Thyroid gland (tissue), 4 donors: ENCODE results near the gene KIF9. TPM values are rescaled to one million over a fixed set of nuclear protein-coding genes. Genes with fewer than 3 reads are reported as not detected.

Experiments
- DNase-seq, 2 donors: peaks; one replicate each; pipeline ENCODE4 v3.0.0-alpha.2; 2019
- H3K27ac ChIP-seq, 3 donors: fragments of 200-600 bp; sonication (generic); 1 replicate in 2 of 3; 2 replicates in 1 of 3; pipeline ENCODE4 v1.5.1; 2016 to 2019; ENCODE audit warnings: mild to moderate bottlenecking in 1 of 3, moderate library complexity in 1 of 3
- H3K27me3 ChIP-seq: fragments of 200-600 bp; sonication (generic); one replicate; pipeline ENCODE4 v1.5.1; 2019
- H3K36me3 ChIP-seq, 2 donors: fragments of 200-600 bp; sonication (generic); one replicate each; pipeline ENCODE4 v1.5.1; 2016 to 2019
- H3K4me1 ChIP-seq, 2 donors: fragments of 200-600 bp; sonication (generic); one replicate each; pipeline ENCODE4 v1.5.1; 2017 to 2019
- H3K4me3 ChIP-seq, 3 donors: fragments of 200-600 bp; sonication (generic); replicated peaks in 1 of 3; 1 replicate in 2 of 3; 2 replicates in 1 of 3; pipeline ENCODE4 v1.5.1; 2016; ENCODE audit warnings: mild to moderate bottlenecking in 1 of 3
- H3K9me3 ChIP-seq: fragments of 200-600 bp; sonication (generic); one replicate; pipeline ENCODE4 v1.5.1; 2017
- POLR2A ChIP-seq, 2 donors: fragments of 450-650 bp; IDR thresholded peaks; one replicate each; pipeline ENCODE4 v1.6.1; 2017; ENCODE audit warnings: antibody characterized with exemption in 2 of 2, mild to moderate bottlenecking in 2 of 2, moderate library complexity in 1 of 2
- WGBS, 2 donors: methylation state at CpG; one replicate each; pipeline ENCODE4 v1.1.5; 2017; 5-methylcytosine and 5-hydroxymethylcytosine counted together
- intact Hi-C: fragments of 100-400 bp; cut with DNase I; formaldehyde crosslinking; loops from one replicate; pipeline ENCODE4 v1.15.1; 2023
- total RNA-seq, 4 donors: library from RNA; depleted of rRNA; stranded (reverse); fragments of >200 nt; gene quantifications; one replicate each; pipeline ENCODE4 v1.2.3, GENCODE V29; 2016
- TF ChIP-seq, protein P1 (sequence below), 6 experiments: fragments of 200-600 bp in 3 of 6; fragments of 450-650 bp in 3 of 6; sonication (generic) in 3 of 6; IDR thresholded peaks; one replicate each; pipeline ENCODE4 v1.5.1; 2016 to 2019; ENCODE audit warnings: antibody characterized with exemption in 6 of 6, mild to moderate bottlenecking in 2 of 6, inconsistent platforms in 1 of 6, moderate library complexity in 1 of 6

The KIF9 gene, protein sequence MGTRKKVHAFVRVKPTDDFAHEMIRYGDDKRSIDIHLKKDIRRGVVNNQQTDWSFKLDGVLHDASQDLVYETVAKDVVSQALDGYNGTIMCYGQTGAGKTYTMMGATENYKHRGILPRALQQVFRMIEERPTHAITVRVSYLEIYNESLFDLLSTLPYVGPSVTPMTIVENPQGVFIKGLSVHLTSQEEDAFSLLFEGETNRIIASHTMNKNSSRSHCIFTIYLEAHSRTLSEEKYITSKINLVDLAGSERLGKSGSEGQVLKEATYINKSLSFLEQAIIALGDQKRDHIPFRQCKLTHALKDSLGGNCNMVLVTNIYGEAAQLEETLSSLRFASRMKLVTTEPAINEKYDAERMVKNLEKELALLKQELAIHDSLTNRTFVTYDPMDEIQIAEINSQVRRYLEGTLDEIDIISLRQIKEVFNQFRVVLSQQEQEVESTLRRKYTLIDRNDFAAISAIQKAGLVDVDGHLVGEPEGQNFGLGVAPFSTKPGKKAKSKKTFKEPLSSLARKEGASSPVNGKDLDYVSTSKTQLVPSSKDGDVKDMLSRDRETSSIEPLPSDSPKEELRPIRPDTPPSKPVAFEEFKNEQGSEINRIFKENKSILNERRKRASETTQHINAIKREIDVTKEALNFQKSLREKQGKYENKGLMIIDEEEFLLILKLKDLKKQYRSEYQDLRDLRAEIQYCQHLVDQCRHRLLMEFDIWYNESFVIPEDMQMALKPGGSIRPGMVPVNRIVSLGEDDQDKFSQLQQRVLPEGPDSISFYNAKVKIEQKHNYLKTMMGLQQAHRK
- total RNA-seq, result 10 to 100 TPM; 14.8 to 43.1 (median 23.8) TPM

DNA sequence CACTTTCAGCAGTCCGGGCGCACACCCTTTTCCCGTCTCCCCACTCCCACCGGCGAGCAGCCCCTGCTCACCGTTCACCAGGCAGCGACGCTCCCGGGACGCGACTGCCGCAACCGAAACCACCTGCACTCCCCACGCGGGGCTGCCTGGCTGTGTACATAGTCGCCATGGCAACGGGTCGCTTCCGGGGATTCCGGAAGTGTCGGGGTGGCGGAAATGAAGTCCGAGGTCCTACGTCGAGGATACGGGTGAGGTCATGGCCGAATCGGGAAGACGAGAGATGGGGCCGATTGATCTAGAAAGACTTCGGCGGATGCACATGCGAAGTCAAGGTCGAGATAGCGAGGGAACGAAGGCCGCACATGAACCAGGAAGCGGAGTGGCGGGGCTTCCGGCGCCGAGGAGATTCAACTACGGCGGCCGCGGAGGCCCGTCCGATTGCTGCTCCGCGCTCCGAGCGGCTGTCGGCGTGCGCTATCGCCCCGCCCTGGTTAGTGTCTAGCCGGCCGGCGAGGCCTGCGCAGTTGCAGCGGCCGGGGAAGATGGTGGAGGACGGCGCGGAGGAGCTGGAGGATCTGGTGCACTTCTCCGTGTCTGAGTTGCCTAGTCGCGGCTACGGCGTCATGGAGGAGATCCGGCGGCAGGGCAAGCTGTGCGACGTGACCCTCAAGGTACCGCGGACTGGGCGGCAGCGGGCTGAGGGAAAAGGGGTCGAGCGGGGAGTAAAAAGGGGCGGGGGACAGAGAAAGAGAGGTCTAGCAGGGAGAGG lies at the start of gene KIF9, which contains the start of gene KLHL18:
Gene KIF9 (minus strand): TSS at position 376 of the 769 bp plus-strand sequence. CDS start 5,425 bp downstream, outside the sequence.
Gene KLHL18 (plus strand): TSS at position 521 of the 769 bp plus-strand sequence. CDS start 22 bp downstream, at position 543.
- Histone ChIP-seq H3K27ac (peak within 1 kb of the TSS; percentile 86 to 96 (median 89)), H3K4me1 (peaks cover 27 to 33% of the 10 kb centered on the region in 2 donors), H3K4me3 (peak within 1 kb of the TSS; percentile 44 to 88 (median 67)), H3K9me3 (no peaks in the 10 kb centered on the region), H3K36me3 (no peaks in the 10 kb centered on the region), H3K27me3 (no peaks in the 10 kb centered on the region)
- TF ChIP-seq, protein P1, sequence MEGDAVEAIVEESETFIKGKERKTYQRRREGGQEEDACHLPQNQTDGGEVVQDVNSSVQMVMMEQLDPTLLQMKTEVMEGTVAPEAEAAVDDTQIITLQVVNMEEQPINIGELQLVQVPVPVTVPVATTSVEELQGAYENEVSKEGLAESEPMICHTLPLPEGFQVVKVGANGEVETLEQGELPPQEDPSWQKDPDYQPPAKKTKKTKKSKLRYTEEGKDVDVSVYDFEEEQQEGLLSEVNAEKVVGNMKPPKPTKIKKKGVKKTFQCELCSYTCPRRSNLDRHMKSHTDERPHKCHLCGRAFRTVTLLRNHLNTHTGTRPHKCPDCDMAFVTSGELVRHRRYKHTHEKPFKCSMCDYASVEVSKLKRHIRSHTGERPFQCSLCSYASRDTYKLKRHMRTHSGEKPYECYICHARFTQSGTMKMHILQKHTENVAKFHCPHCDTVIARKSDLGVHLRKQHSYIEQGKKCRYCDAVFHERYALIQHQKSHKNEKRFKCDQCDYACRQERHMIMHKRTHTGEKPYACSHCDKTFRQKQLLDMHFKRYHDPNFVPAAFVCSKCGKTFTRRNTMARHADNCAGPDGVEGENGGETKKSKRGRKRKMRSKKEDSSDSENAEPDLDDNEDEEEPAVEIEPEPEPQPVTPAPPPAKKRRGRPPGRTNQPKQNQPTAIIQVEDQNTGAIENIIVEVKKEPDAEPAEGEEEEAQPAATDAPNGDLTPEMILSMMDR (IDR thresholded peaks at IDR 0.05), result peak in 1 of 6 experiments; percentile 15
- TF ChIP-seq POLR2A (IDR thresholded peaks at IDR 0.05), result peak in 1 of 2 donors; percentile 67
- 0 to 1% methylated on average over 74 to 79 of the region's 82 CpGs for WGBS, 2 donors
- peak; percentile 95 to 96 for DNase-seq
- intact Hi-C loops, result no loop called here

GRCh38 chr3:47324278-47324865 lies 41.8 kb upstream of the KIF9 start:
- TF ChIP-seq POLR2A (IDR thresholded peaks at IDR 0.05), result no peak
- TF ChIP-seq, protein P1 (IDR thresholded peaks at IDR 0.05), result peak; percentile 36 to 79 (median 70)
- peak; percentile 64 to 68 for DNase-seq
- intact Hi-C loops, result loop anchor here (10.0 kb wide), 1 partner anchor 160 kb away; the partner anchor contains the start of gene SETD2
- peaks cover 17% of the 10 kb centered on the region in 2 donors for H3K36me3 ChIP-seq
- no peaks in the 10 kb centered on the region for H3K27me3 ChIP-seq
- H3K4me3 ChIP-seq, result no peak overlapping the region
- H3K27ac ChIP-seq, result no peak overlapping the region
- peaks cover 0 to under 1% of the 10 kb centered on the region in 2 donors for H3K4me1 ChIP-seq
- no peaks in the 10 kb centered on the region for H3K9me3 ChIP-seq
- 4 to 6% methylated on average over 2 of the region's 2 CpGs for WGBS, 2 donors

- no peak overlapping the region for H3K4me3 ChIP-seq
- WGBS, 2 donors, result 81 to 84% methylated on average over 8 of the region's 8 CpGs
- DNase-seq, result no peak
- TF ChIP-seq POLR2A (IDR thresholded peaks at IDR 0.05), result no peak
- TF ChIP-seq, protein P1 (IDR thresholded peaks at IDR 0.05), result no peak
- intact Hi-C loops, result loop anchor here (10.0 kb wide), 1 partner anchor 159 kb away; the partner anchor contains the start of gene SETD2
- H3K9me3 ChIP-seq, result no peaks in the 10 kb centered on the region
- peaks cover 5 to 8% of the 10 kb centered on the region in 2 donors for H3K4me1 ChIP-seq
- H3K27me3 ChIP-seq, result no peaks in the 10 kb centered on the region
- no peak overlapping the region for H3K27ac ChIP-seq
- peaks cover 14 to 16% of the 10 kb centered on the region in 2 donors for H3K36me3 ChIP-seq
These were observed 41.1 kb upstream of the KIF9 start for GRCh38 chr3:47323431-47324277.

DNA sequence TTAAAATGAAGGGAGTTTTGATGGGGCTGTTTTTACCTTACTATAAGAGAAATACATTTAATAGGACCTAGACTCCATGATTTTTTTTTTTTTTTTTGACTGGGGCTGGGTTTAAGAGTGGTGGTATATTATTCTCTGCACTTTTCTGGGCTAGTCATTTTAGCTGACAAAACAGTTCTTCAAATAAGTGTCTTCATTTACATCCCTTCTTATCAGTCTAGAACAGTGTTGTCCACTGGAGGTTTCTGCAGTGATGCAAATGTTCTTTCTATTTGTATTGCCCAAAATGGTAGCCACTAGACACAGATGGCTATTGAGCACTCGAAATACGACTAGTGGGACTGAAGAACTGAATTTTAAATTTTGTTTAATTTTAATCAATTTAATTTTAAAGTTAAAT lies 37.4 kb upstream of the KIF9 start:
- Histone ChIP-seq H3K4me3 (no peak overlapping the region), H3K4me1 (peaks cover 10 to 23% of the 10 kb centered on the region in 2 donors), H3K36me3 (peaks cover 10 to 12% of the 10 kb centered on the region in 2 donors), H3K27me3 (no peaks in the 10 kb centered on the region), H3K27ac (no peak overlapping the region), H3K9me3 (no peaks in the 10 kb centered on the region)
- intact Hi-C loops, result loop anchor here (10.0 kb wide), 1 partner anchor 155 kb away; the partner anchor contains the start of gene SETD2
- TF ChIP-seq, protein P1 (IDR thresholded peaks at IDR 0.05), result no peak
- no peak for TF ChIP-seq POLR2A (IDR thresholded peaks at IDR 0.05)
- 49 to 78% methylated on average over 2 of the region's 2 CpGs for WGBS, 2 donors
- no peak for DNase-seq
